ENCODE data around the gene IDH1. TPM values are rescaled to one million over a fixed set of nuclear protein-coding genes. Genes with fewer than 3 reads are reported as not detected.

IDH1 gene
- total RNA-seq, result 100 to 1,000 TPM; 142 to 222 TPM

GRCh38 chr2:208254871-208255556 lies at the start of gene IDH1:
Gene IDH1 (minus strand): TSS chr2:208255071. CDS start chr2:208251551, 3,520 bp downstream.

GRCh38 chr2:208265801-208266552 lies 11.1 kb upstream of the IDH1 start, which contains the start of gene PIKFYVE:
Gene PIKFYVE (plus strand): TSS chr2:208266255. CDS start chr2:208271520, 5,265 bp downstream.

GRCh38 chr2:208189810-208190503 lies 64.9 kb downstream of the IDH1 start, which contains the start of gene C2orf80:
Gene C2orf80 (minus strand): TSS chr2:208190030. CDS start chr2:208186986, 3,044 bp downstream.

Other genes with a start within 250 kb of the IDH1 start
- gene PLEKHM3, start 229.5 kb downstream of the IDH1 start, total RNA-seq, result 10 to 100 TPM; 12.0 to 19.6 TPM
- gene CRYGD, start 130.5 kb downstream of the IDH1 start, total RNA-seq, result under 1 TPM in 1 of 2 donors, not detected in 1; 0.33 TPM
- gene CRYGC, start 125.2 kb downstream of the IDH1 start, total RNA-seq, result not detected
- gene CRYGB, start 108.9 kb downstream of the IDH1 start, total RNA-seq, result not detected
- not detected for gene CRYGA, start 91.5 kb downstream of the IDH1 start, total RNA-seq
- gene C2orf80, start 65.0 kb downstream of the IDH1 start, total RNA-seq, result not detected
- 10 to 100 TPM; 52.9 to 54.7 TPM for gene PIKFYVE, start 11.2 kb upstream of the IDH1 start, total RNA-seq
- gene PTH2R, start 151.7 kb upstream of the IDH1 start, total RNA-seq, result under 1 TPM in 1 of 2 donors, not detected in 1; under 0.01 TPM

Measured in melanocyte of skin (primary cell).